Renal pelvis (tissue), 4 donors: ENCODE data around the gene GPR55. TPM values are rescaled to one million over a fixed set of nuclear protein-coding genes. Genes with fewer than 3 reads are reported as not detected.

Experiments
- DNase-seq: peaks from one replicate; pipeline ENCODE4 v3.0.0-alpha.2; 2013
- polyA plus RNA-seq, 3 donors: library from polyadenylated mRNA; unstranded; fragments of 120-200 nt; gene quantifications; one replicate each; pipeline ENCODE4 v1.2.1, GENCODE V29; 2013; ENCODE audit not compliant: insufficient read length in 3 of 3

GPR55 gene
- polyA plus RNA-seq, 3 donors: 0.18 to 0.19 (median 0.18) TPM

GRCh38 chr2:230919681-230920080, 5.4 kb downstream of the GPR55 start:
- DNase-seq: no peak

DNA sequence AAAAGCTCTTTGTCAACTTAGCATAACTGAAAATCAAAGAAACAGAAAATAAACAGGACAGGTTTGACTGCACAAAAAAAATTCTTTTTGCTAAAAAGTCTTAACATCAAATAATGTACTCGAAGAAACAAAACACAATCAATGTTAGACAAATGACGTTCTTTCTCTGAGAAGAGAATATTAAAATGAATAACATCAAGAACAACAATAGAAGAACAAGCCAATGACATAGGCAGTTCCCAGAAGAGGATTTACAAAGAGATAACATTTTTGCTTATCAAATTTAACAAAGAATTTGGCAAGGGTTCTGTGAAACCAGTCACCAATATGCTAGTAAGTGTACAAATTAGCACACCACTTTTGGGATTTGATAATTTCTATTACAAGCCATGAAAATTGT, 5.8 kb downstream of the GPR55 start:
- DNase-seq: no peak

- DNase-seq: no peak
These were observed 8.8 kb downstream of the GPR55 start for GRCh38 chr2:230916218-230916617.

GRCh38 chr2:230915319-230915718, 9.7 kb downstream of the GPR55 start:
- DNase-seq: no peak

- DNase-seq: no peak
These were observed 10.2 kb downstream of the GPR55 start for GRCh38 chr2:230914886-230915285.

GRCh38 chr2:230913406-230914143, 11.5 kb downstream of the GPR55 start:
- DNase-seq: no peak

DNA sequence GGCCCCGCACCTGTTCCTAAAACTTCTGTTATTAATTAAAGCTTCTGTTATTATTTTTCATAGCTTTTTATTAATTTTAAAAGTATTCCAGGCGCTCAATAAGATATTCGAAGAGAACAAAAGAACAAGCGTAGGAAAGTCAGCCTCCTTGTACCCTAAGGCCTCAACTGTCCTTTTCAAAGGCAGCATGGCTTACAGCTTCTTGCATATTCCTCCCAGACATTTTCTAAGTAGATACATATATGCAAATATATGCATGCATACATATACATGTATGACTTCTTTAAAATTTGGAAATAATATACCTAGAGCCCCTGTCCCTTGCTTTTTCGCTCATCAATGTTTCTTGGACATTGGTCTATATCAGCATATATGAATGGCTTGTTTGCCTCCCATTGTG, 12.3 kb downstream of the GPR55 start:
- DNase-seq: no peak

GRCh38 chr2:230912046-230912445, 13.0 kb downstream of the GPR55 start:
- DNase-seq: no peak

GRCh38 chr2:230910546-230911177, 14.4 kb downstream of the GPR55 start:
- no peak for DNase-seq

GRCh38 chr2:230909841-230910545, 15.0 kb downstream of the GPR55 start:
- no peak for DNase-seq

- peak; percentile 86 for DNase-seq
These were observed 16.3 kb downstream of the GPR55 start for GRCh38 chr2:230908595-230909191.

DNA sequence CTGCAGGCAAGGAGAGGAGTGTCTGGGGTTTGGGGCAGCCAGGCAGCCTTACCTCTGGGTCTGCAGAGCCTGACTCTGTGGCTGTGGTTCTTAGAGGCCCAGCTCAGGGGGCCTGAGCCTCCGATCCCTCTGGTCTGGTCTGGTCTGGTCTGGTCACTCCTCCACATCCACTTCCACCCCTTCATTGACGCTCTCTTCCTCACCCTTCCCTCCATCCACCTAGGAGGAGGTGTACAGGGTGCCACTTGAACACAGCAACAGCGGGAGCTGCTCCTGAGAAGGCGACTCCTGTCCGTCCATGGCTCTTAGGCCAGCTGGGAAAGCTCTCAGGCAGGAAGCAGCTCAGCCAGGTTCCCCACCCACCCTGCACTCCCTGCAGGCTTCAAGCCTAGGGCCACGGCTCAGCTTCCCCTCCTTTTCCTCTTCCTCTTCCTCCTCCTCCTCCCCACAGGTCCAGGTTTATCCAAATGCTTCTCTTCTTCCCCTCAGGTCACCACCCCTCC, 16.9 kb downstream of the GPR55 start:
- no peak for DNase-seq

DNA sequence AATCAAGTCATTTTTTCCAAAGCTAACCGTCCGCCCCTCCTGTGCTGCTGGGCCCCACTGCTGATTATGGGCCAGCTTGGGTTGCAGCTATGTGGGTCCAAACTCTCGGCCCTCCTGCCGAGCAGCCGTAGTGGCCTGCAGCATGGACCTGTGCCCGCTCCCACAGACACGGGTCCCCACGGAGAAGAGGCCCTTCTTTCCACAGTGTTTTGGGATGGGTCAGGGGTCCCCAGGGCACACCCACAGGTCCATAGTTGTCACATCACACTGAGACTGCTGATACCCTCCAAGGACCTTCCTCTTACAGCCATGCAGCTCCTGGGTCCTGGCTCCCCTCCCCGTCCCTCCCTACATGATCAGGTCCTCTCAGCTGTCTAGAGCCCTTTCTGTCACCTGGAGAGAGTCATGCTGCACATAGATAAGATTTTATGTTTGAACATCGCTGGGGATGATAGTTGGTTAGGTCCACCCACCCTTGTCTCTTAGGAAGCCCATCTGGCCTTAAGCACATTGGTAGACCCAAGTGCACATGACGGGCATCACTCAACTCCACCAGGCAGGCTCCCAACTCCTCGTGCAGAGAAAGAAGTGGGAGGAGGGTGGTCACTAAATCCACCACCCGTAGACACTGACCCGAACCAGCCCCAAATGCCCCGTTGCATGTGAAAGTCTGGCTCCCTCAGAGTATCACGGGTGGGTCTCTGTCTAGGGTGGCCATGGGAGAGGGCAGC, 17.5 kb downstream of the GPR55 start:
- DNase-seq: no peak

DNA sequence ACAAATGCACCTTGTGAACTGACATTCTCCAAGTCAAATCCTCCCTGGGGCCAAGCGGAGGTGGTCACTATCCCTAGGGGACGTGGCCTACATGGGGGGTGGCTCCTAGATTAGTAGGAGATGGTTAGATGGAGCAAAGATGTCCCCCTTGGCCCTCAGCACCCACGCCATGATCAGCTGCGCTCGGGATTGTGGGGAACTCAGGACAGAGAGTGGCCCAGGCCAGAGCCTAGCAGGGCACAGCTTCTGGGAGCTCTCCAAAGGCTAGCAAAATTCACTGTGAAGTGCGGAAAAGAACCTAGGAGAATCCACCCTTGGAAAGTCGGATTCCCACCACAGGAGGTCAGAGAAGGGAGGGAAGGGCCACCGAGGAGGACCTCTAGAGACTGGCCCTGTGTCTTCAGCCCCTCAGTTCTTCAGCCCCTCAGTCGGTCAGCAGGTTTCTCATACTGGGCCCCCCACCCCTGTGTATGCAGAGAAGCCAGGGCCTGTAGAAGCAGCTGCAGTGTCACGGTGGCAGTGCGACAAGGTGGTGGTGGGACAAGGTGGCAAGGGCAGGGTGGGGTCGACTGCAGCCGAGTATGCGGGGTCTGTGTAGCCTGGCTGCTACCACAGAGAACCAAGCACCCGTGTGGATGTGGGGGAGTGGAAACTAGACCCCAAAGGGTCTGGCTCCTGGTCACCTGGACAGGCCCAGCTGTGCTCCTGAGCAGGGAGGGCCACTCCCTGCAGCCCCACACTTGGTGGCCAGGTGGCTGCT, 18.4 kb downstream of the GPR55 start:
- DNase-seq: no peak

GRCh38 chr2:230905448-230906421, 19.3 kb downstream of the GPR55 start:
- no peak for DNase-seq

- DNase-seq: no peak
These were observed 20.1 kb downstream of the GPR55 start for GRCh38 chr2:230904856-230905447.

GRCh38 chr2:230903231-230904150, 21.6 kb downstream of the GPR55 start:
- DNase-seq: no peak
